SW 1271 (cell line): ENCODE data around the gene MRPL16.

Experiments used
- DNase-seq, 2 experiments: peaks; one replicate each; lab custom pipeline; 2025; lab: John Stamatoyannopoulos, UW

MRPL16 gene

GRCh38 chr11:59770869-59771268 lies 39.7 kb downstream of the MRPL16 start:
- DNase-seq = no peak

GRCh38 chr11:59770319-59770718 lies 40.3 kb downstream of the MRPL16 start:
- DNase-seq = no peak

GRCh38 chr11:59769828-59770227 lies 40.8 kb downstream of the MRPL16 start:
- DNase-seq = no peak

GRCh38 chr11:59769111-59769510 lies 41.5 kb downstream of the MRPL16 start:
- DNase-seq = no peak

GRCh38 chr11:59767225-59767611 lies 43.4 kb downstream of the MRPL16 start:
- no peak for DNase-seq

- DNase-seq = no peak
Measured at GRCh38 chr11:59766542-59767224, 43.9 kb downstream of the MRPL16 start.

GRCh38 chr11:59765068-59765735 lies 45.4 kb downstream of the MRPL16 start:
- DNase-seq = no peak

- no peak for DNase-seq
Measured at GRCh38 chr11:59761993-59762392, 48.6 kb downstream of the MRPL16 start.

GRCh38 chr11:59760771-59761170 lies 49.8 kb downstream of the MRPL16 start:
- DNase-seq = no peak

GRCh38 chr11:59759900-59760299 lies 50.7 kb downstream of the MRPL16 start:
- no peak for DNase-seq

- DNase-seq = no peak
Measured at GRCh38 chr11:59758401-59759037, 52.1 kb downstream of the MRPL16 start.

GRCh38 chr11:59756845-59757244 lies 53.7 kb downstream of the MRPL16 start:
- DNase-seq = no peak

- DNase-seq = no peak
Measured at GRCh38 chr11:59756558-59756840, 54.1 kb downstream of the MRPL16 start.
